ENCODE data around the gene ZNRF1. TPM values are rescaled to one million over a fixed set of nuclear protein-coding genes. Genes with fewer than 3 reads are reported as not detected.

Gene ZNRF1
- total and polyA plus RNA-seq, 2 of the 4 experiments (the other 2 are of a cell fraction) = 8.2 to 20.7 TPM

GRCh38 chr16:75106351-75107274, 107.8 kb downstream of the ZNRF1 start:
- peaks cover 16 to 65% of the 10 kb centered on the region in 2 experiments for H3K79me1 ChIP-seq (ENCODE audit: low read depth in 1 of 2, low read length in 2 of 2)
- H2AK9ac ChIP-seq (replicated peaks; ENCODE audit: low read depth, low read length, poor library complexity) = peak overlapping the region; percentile 73
- dilution Hi-C loops (cut with HindIII; ENCODE audit: low sequenced_read_pairs, unreplicated experiment) (no loop called here), intact Hi-C loops (cut with micrococcal nuclease) (no loop called here), in situ Hi-C loops (cut with MboI; ENCODE audit: low sequenced_read_pairs) (loop anchor here (5.0 kb wide), 1 partner anchor 104 kb away; no protein-coding TSS in a partner anchor)
- H4K8ac ChIP-seq (ENCODE audit: low read depth in 2 of 2, low read length in 2 of 2) = peak overlapping the region in 1 of 2 experiments; percentile 46; a peak in 1 of 4 replicates
- ATAC-seq (ENCODE audit: low read depth) (no peak), DNase-seq (no peak)
- H3K4me2 ChIP-seq (ENCODE audit: low read depth, low read length) = peak overlapping the region; percentile 32; the same call in 1 of the 2 replicates
- no TSS peak for BruUV-seq (replicated peaks)
- H4K5ac ChIP-seq (ENCODE audit: low read depth, low read length) = peak overlapping the region; percentile 27; the same call in 1 of the 2 replicates
- no peak overlapping the region for H3K56ac ChIP-seq (ENCODE audit: extremely low read depth, insufficient read depth, low read length)
- H3K9ac ChIP-seq (ENCODE audit: low read depth, low read length) = no peak overlapping the region
- H3K9me3 ChIP-seq (ENCODE audit: control insufficient read depth, insufficient read depth, low read length) = no peaks in the 10 kb centered on the region
- POLR2A ChIA-PET (ENCODE audit: unreplicated experiment) = interaction anchor here (0.6 kb wide), 1 partner anchor 18 kb away, joined by 6 read pairs; no protein-coding TSS in a partner anchor
- no peaks in the 10 kb centered on the region for H3K27me3 ChIP-seq (ENCODE audit: control insufficient read depth, insufficient read depth, low read length)
- H2BK20ac ChIP-seq (ENCODE audit: low read depth, low read length) = peak overlapping the region; percentile 49
- CTCF ChIA-PET = no interaction called here
- peak overlapping the region; percentile 20 for H2BK5ac ChIP-seq (ENCODE audit: low read depth, low read length, poor library complexity, severe bottlenecking)
- H4K91ac ChIP-seq (ENCODE audit: insufficient read depth, low read depth, low read length) = no peak overlapping the region
- H3K4me3 ChIP-seq (ENCODE audit: insufficient read depth, low read depth, low read length) = no peak overlapping the region
- H2BK15ac ChIP-seq (ENCODE audit: low read depth, low read length) = peak overlapping the region; percentile 51; the same call in 1 of the 3 replicates
- H3K9me1 ChIP-seq (ENCODE audit: insufficient read depth, low read length) = peaks cover 25% of the 10 kb centered on the region
- H2BK120ac ChIP-seq (ENCODE audit: low read depth, low read length) = peak overlapping the region; percentile 66; the same call in 1 of the 2 replicates
- H2AFZ ChIP-seq (replicated peaks; ENCODE audit: low read length, poor library complexity) = peak overlapping the region; percentile 47
- H3K18ac ChIP-seq (ENCODE audit: low read depth, low read length) = peak overlapping the region; percentile 52; the same call in 1 of the 2 replicates
- 95% methylated on average over 7 of the region's 20 CpGs; no CpG with 5 or more reads in 1 of the 2 experiments for WGBS, 2 experiments (ENCODE audit: extremely low coverage in 2 of 2, insufficient read length in 1 of 2)
- H3K27ac ChIP-seq (ENCODE audit: insufficient read depth, low read length) = peak overlapping the region; percentile 59; the same call in 1 of the 2 replicates
- H3K14ac ChIP-seq (replicated peaks; ENCODE audit: low read depth, low read length) = peak overlapping the region; percentile 65; the same call in 1 of the 2 replicates
- peak overlapping the region; percentile 70 for H2AK5ac ChIP-seq (ENCODE audit: low read depth, low read length)
- H3K4me1 ChIP-seq (ENCODE audit: control insufficient read depth, insufficient read depth, low read length) = peaks cover 49% of the 10 kb centered on the region
- H3K4ac ChIP-seq (ENCODE audit: low read depth, low read length) = peak overlapping the region; percentile 82
- 0 out of 2 replicates have a peak overlapping the region, but pooled peaks have one; percentile 48 for H3K23ac ChIP-seq (ENCODE audit: low read depth, low read length)
- H4K20me1 ChIP-seq (ENCODE audit: insufficient read depth, low read length) = peaks cover 7% of the 10 kb centered on the region
- no peaks in the 10 kb centered on the region; the same call in 1 of the 2 replicates for H3K36me3 ChIP-seq (ENCODE audit: control insufficient read depth, insufficient read depth, low read length)
- TF ChIP-seq MAZ (IDR thresholded peaks at IDR 0.05; ENCODE audit: borderline replicate concordance, low read depth, low read length) (no peak), NFE2L2 (IDR thresholded peaks at IDR 0.05; ENCODE audit: low read depth, low read length) (no peak), SMC3 (IDR thresholded peaks at IDR 0.05; ENCODE audit: low read depth, low read length) (no peak), POLR2A (IDR thresholded peaks at IDR 0.05; ENCODE audit: low read depth, low read length) (no peak), RCOR1 (IDR thresholded peaks at IDR 0.05; ENCODE audit: insufficient replicate concordance, low read length) (no peak), USF2 (IDR thresholded peaks at IDR 0.05; ENCODE audit: low read depth, low read length) (no peak), CHD1 (IDR thresholded peaks at IDR 0.05; ENCODE audit: low read depth, low read length) (no peak), MAFK (IDR thresholded peaks at IDR 0.05; ENCODE audit: low read depth, low read length) (no peak), CEBPB (IDR thresholded peaks at IDR 0.05; ENCODE audit: low read depth, low read length) (no peak), RFX5 (IDR thresholded peaks at IDR 0.05; ENCODE audit: low read depth, low read length) (no peak), FOS (IDR thresholded peaks at IDR 0.05; ENCODE audit: low read depth, low read length) (no peak), MXI1 (IDR thresholded peaks at IDR 0.05; ENCODE audit: borderline replicate concordance, low read depth, low read length) (no peak)
- TF ChIP-seq, protein P1, sequence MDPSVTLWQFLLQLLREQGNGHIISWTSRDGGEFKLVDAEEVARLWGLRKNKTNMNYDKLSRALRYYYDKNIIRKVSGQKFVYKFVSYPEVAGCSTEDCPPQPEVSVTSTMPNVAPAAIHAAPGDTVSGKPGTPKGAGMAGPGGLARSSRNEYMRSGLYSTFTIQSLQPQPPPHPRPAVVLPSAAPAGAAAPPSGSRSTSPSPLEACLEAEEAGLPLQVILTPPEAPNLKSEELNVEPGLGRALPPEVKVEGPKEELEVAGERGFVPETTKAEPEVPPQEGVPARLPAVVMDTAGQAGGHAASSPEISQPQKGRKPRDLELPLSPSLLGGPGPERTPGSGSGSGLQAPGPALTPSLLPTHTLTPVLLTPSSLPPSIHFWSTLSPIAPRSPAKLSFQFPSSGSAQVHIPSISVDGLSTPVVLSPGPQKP (IDR thresholded peaks at IDR 0.05; ENCODE audit: borderline replicate concordance, low read depth, low read length) = no peak
